ENCODE data around the gene PEAK1. TPM values are rescaled to one million over a fixed set of nuclear protein-coding genes. Genes with fewer than 3 reads are reported as not detected.

The PEAK1 gene
- polyA plus RNA-seq, 1 donor (not counting 4 experiments of a cell fraction or from before 2014, with no cell fraction given), result 5.9 TPM

DNA sequence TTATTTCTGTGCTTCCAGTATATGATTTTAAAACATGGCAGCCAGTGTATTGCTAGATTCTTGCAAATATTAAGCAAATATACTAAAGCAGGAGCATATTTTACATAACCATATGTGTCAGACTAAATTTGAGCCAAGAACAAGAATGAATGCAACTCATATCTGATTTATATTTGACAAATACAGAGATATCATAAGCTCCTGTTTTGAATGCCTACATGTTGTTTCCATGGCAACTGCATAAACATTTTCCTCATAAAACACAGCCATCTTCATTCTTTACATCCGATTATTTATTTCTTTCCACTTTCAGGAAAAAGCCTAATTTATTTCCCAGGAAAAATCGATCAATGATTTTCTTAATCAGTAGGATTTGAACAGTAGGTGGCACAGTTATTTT is 176.8 kb downstream of the PEAK1 start:
- dilution Hi-C loops (cut with MboI; ENCODE audit: extremely low pct_ligation_motif_present, low sequenced_read_pairs), result no loop called here
- no peak for DNase-seq (ENCODE audit: low read depth, low spot score)
- no peaks in the 10 kb centered on the region for H3K9me1 ChIP-seq (ENCODE audit: control insufficient read depth, extremely low read depth, insufficient read depth, low read length)
- no peak overlapping the region for H3K4me3 ChIP-seq (ENCODE audit: control insufficient read depth in 2 of 3, extremely low read depth in 1 of 3, insufficient read depth in 2 of 3, low read depth in 1 of 3, low read length in 3 of 3)
- TF ChIP-seq, protein P1, sequence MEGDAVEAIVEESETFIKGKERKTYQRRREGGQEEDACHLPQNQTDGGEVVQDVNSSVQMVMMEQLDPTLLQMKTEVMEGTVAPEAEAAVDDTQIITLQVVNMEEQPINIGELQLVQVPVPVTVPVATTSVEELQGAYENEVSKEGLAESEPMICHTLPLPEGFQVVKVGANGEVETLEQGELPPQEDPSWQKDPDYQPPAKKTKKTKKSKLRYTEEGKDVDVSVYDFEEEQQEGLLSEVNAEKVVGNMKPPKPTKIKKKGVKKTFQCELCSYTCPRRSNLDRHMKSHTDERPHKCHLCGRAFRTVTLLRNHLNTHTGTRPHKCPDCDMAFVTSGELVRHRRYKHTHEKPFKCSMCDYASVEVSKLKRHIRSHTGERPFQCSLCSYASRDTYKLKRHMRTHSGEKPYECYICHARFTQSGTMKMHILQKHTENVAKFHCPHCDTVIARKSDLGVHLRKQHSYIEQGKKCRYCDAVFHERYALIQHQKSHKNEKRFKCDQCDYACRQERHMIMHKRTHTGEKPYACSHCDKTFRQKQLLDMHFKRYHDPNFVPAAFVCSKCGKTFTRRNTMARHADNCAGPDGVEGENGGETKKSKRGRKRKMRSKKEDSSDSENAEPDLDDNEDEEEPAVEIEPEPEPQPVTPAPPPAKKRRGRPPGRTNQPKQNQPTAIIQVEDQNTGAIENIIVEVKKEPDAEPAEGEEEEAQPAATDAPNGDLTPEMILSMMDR (optimal IDR thresholded peaks at IDR 0.05 in 1 of 3, IDR thresholded peaks at IDR 0.05 in 1 of 3, conservative IDR thresholded peaks at IDR 0.05 in 1 of 3; ENCODE audit: extremely low read depth in 1 of 3, insufficient read depth in 2 of 3, low read length in 3 of 3), result no peak
- TF ChIP-seq EZH2 (IDR thresholded peaks at IDR 0.05; ENCODE audit: low read length), result no peak
- H4K20me1 ChIP-seq (ENCODE audit: control insufficient read depth, extremely low read depth, insufficient read depth, low read length), result no peaks in the 10 kb centered on the region
- H3K79me2 ChIP-seq (ENCODE audit: control insufficient read depth, insufficient read depth, low read length), result no peaks in the 10 kb centered on the region
- H3K9me3 ChIP-seq (ENCODE audit: control insufficient read depth, low read depth, low read length), result no peaks in the 10 kb centered on the region
- H3K9ac ChIP-seq (ENCODE audit: control insufficient read depth, extremely low read depth, insufficient read depth, low read length), result no peak overlapping the region
- no peaks in the 10 kb centered on the region for H3K4me1 ChIP-seq (ENCODE audit: control insufficient read depth, extremely low read depth, insufficient read depth, low read length)
- no peak overlapping the region for H3K4me2 ChIP-seq (ENCODE audit: control insufficient read depth, extremely low read depth, insufficient read depth, low read depth, low read length)
- no peak overlapping the region for H2AFZ ChIP-seq (ENCODE audit: control insufficient read depth, low read length)
- no peak overlapping the region for H3K27ac ChIP-seq (ENCODE audit: control insufficient read depth, insufficient read depth, low read length)
- H3K36me3 ChIP-seq (ENCODE audit: control insufficient read depth in 2 of 2, extremely low read depth in 1 of 2, insufficient read depth in 2 of 2, low read length in 2 of 2), result no peaks in the 10 kb centered on the region
- no peaks in the 10 kb centered on the region for H3K27me3 ChIP-seq (ENCODE audit: control insufficient read depth, extremely low read depth, insufficient read depth, low read length)
- no peak for FAIRE-seq

DNA sequence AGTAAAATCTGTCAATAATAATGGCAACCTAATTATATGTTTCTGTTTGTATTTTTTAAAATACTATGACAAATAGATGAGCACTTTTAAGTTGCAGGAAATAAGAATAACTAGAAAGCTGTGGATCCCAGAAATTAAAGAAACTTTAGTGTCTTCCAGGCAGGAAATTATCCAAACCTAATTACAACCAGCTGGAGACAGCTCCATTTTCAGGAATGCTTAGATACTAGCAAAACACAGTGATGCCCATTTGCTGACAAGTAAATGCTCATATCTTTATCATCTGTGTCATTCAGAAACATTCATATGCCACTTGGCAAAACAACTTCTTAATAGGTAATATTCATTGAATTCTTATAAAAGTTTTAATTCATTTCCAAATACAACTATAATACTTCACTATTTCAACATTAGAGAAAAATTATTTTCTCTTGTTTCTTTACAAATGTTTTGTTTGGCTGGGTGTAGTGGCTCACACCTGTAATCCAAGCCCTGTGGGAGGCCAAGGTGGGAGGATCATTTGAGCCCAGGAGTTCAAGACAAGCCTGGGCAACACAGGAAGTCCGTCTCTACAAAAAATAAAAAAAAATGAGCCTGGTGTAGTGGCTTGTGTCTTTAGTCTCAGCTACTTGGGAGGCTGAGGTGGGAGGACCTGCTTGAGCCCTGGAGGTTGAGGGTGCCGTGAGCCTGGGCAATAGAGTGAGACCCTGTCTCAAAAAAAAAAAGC is 179.9 kb downstream of the PEAK1 start:
- dilution Hi-C loops (cut with MboI; ENCODE audit: extremely low pct_ligation_motif_present, low sequenced_read_pairs), result no loop called here
- Histone ChIP-seq H3K9me1 (ENCODE audit: control insufficient read depth, extremely low read depth, insufficient read depth, low read length) (no peaks in the 10 kb centered on the region), H3K79me2 (ENCODE audit: control insufficient read depth, insufficient read depth, low read length) (no peaks in the 10 kb centered on the region), H2AFZ (ENCODE audit: control insufficient read depth, low read length) (no peak overlapping the region), H4K20me1 (ENCODE audit: control insufficient read depth, extremely low read depth, insufficient read depth, low read length) (no peaks in the 10 kb centered on the region), H3K4me3 (ENCODE audit: control insufficient read depth in 2 of 3, extremely low read depth in 1 of 3, insufficient read depth in 2 of 3, low read depth in 1 of 3, low read length in 3 of 3) (no peak overlapping the region), H3K4me1 (ENCODE audit: control insufficient read depth, extremely low read depth, insufficient read depth, low read length) (no peaks in the 10 kb centered on the region), H3K27ac (ENCODE audit: control insufficient read depth, insufficient read depth, low read length) (no peak overlapping the region), H3K4me2 (ENCODE audit: control insufficient read depth, extremely low read depth, insufficient read depth, low read depth, low read length) (no peak overlapping the region), H3K9ac (ENCODE audit: control insufficient read depth, extremely low read depth, insufficient read depth, low read length) (no peak overlapping the region), H3K9me3 (ENCODE audit: control insufficient read depth, low read depth, low read length) (no peaks in the 10 kb centered on the region), H3K36me3 (ENCODE audit: control insufficient read depth in 2 of 2, extremely low read depth in 1 of 2, insufficient read depth in 2 of 2, low read length in 2 of 2) (no peaks in the 10 kb centered on the region), H3K27me3 (ENCODE audit: control insufficient read depth, extremely low read depth, insufficient read depth, low read length) (no peaks in the 10 kb centered on the region)
- FAIRE-seq (no peak), DNase-seq (ENCODE audit: low read depth, low spot score) (no peak)
- TF ChIP-seq, protein P1 (optimal IDR thresholded peaks at IDR 0.05 in 1 of 3, IDR thresholded peaks at IDR 0.05 in 1 of 3, conservative IDR thresholded peaks at IDR 0.05 in 1 of 3; ENCODE audit: extremely low read depth in 1 of 3, insufficient read depth in 2 of 3, low read length in 3 of 3), result no peak
- TF ChIP-seq EZH2 (IDR thresholded peaks at IDR 0.05; ENCODE audit: low read length), result no peak

Data from keratinocyte (primary cell).